NCI-H446 (cell line): ENCODE results near the gene AK5.

Experiments
- DNase-seq, 2 experiments: peaks; one replicate each; lab custom pipeline; 2025; lab: John Stamatoyannopoulos, UW

The AK5 gene

GRCh38 chr1:77281491-77282186 lies at the start of gene AK5:
AK5 (plus strand) TSS chr1:77282019; CDS start chr1:77282314, 295 bp downstream.
- DNase-seq, result peak in 1 of 2 experiments; percentile 60

GRCh38 chr1:77232829-77233228 lies 49.0 kb upstream of the AK5 start:
- DNase-seq, result no peak

- DNase-seq, result no peak
Measured at GRCh38 chr1:77234096-77234495, 47.7 kb upstream of the AK5 start.

GRCh38 chr1:77234943-77235342 lies 46.9 kb upstream of the AK5 start:
- DNase-seq, result no peak

GRCh38 chr1:77238462-77238861 lies 43.4 kb upstream of the AK5 start:
- DNase-seq, result no peak

- DNase-seq, result no peak
Measured at GRCh38 chr1:77239311-77239710, 42.5 kb upstream of the AK5 start.

- no peak for DNase-seq
Measured at GRCh38 chr1:77245830-77246229, 36.0 kb upstream of the AK5 start.

- no peak for DNase-seq
Measured at GRCh38 chr1:77250126-77250525, 31.7 kb upstream of the AK5 start.

GRCh38 chr1:77253211-77253610 lies 28.6 kb upstream of the AK5 start:
- no peak for DNase-seq

GRCh38 chr1:77263708-77264107 lies 18.1 kb upstream of the AK5 start:
- no peak for DNase-seq

- no peak for DNase-seq
Measured at GRCh38 chr1:77265180-77265579, 16.6 kb upstream of the AK5 start.

- DNase-seq, result no peak
Measured at GRCh38 chr1:77267035-77267434, 14.8 kb upstream of the AK5 start.

GRCh38 chr1:77271852-77272580 lies 9.8 kb upstream of the AK5 start:
- DNase-seq, result no peak

- no peak for DNase-seq
Measured at GRCh38 chr1:77273891-77274290, 7.9 kb upstream of the AK5 start.

- no peak for DNase-seq
Measured at GRCh38 chr1:77275194-77275593, 6.6 kb upstream of the AK5 start.

- no peak for DNase-seq
Measured at GRCh38 chr1:77276941-77277340, 4.9 kb upstream of the AK5 start.

- no peak for DNase-seq
Measured at GRCh38 chr1:77279929-77280328, 1.9 kb upstream of the AK5 start.

GRCh38 chr1:77280962-77281361 lies 857 bp upstream of the AK5 start:
- no peak for DNase-seq

- peak in 1 of 2 experiments; percentile 44 for DNase-seq
Measured at GRCh38 chr1:77282187-77282865, 507 bp downstream of the AK5 start.

- no peak for DNase-seq
Measured at GRCh38 chr1:77282866-77283539, 1.2 kb downstream of the AK5 start.

- DNase-seq, result no peak
Measured at GRCh38 chr1:77283701-77284425, 2.0 kb downstream of the AK5 start.

- DNase-seq, result no peak
Measured at GRCh38 chr1:77287535-77287934, 5.7 kb downstream of the AK5 start.
